CD4-positive, alpha-beta T cell treated with Interleukin-15 for 4 hours (primary cell): Measurements from ENCODE around the gene FAM120B.

Experiments used
- DNase-seq: peaks from one replicate; pipeline ENCODE4 v3.0.0-alpha.2; 2020; ENCODE audit warnings: low spot score

Gene FAM120B

GRCh38 chr6:170272341-170273065 is 34.1 kb upstream of the FAM120B start:
- DNase-seq = no peak

- DNase-seq = no peak
These were observed 33.4 kb upstream of the FAM120B start for GRCh38 chr6:170273191-170273590.

- DNase-seq = no peak
These were observed 32.9 kb upstream of the FAM120B start for GRCh38 chr6:170273681-170274080.

- no peak for DNase-seq
These were observed 31.6 kb upstream of the FAM120B start for GRCh38 chr6:170274713-170275560.

- DNase-seq = no peak
These were observed 30.0 kb upstream of the FAM120B start for GRCh38 chr6:170276369-170277057.

DNA sequence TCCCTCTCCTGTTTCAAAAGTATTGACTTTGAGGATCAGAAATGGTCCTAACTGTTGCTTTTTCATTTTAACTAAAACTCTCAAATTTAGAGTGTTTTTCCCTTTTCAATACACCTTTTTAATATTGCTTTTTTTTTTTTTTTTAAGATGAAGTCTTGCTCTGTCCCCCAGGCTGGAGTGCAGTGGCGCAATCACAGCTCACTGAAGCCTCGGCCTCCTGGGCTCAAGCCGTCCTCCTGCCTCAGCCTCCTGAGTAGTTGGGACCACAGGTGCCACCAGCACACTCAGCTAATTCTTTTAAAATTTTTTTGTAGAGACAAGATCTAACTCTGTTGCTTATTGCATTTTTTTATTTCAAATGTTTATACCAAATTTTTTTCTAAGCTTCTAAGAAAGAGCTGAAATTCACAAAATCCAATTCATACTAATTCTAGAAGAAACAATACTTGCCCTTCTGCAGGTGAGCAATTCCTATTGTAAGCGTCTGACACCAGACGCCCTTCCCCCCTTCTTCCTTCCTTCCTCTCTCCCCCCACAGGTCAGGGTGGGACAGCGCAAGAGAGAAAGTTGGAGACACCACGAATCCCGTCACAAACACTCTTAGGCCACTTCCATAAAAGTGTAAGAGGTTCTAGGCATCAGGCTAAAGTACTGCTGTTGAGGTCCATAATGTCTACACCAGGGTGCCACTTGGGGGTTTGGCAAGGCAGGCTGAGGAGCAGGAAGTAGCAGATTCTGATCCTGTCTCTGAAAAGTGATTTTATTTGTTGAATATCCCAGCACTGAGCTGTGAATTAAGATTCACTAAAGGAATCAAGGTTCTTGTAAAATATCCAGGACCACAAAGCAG is 28.4 kb upstream of the FAM120B start:
- no peak for DNase-seq

- DNase-seq = no peak
These were observed 27.8 kb upstream of the FAM120B start for GRCh38 chr6:170278743-170279094.

- no peak for DNase-seq
These were observed 27.1 kb upstream of the FAM120B start for GRCh38 chr6:170279426-170279825.

- DNase-seq = peak; percentile 66
These were observed 26.4 kb upstream of the FAM120B start for GRCh38 chr6:170279977-170280688.

DNA sequence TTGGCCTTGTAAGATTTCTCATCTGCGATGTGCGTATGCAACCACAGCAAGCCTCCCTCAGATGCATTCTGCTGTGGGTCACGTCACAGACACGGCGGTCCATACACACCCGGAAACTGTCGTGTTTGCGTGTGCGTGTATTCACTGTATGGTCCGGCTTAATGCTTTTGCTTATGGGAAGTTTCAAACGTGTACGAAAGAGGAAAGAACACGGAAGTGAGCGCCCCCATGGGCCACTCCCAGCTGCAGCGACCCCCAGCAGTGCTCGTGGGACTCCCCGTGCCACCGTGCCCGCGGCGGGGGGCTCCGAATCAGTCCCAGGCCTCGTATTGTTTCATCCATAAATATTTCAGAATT is 25.9 kb upstream of the FAM120B start:
- DNase-seq = no peak

- no peak for DNase-seq
These were observed 24.9 kb upstream of the FAM120B start for GRCh38 chr6:170281331-170282292.

- no peak for DNase-seq
These were observed 23.9 kb upstream of the FAM120B start for GRCh38 chr6:170282512-170283158.

DNA sequence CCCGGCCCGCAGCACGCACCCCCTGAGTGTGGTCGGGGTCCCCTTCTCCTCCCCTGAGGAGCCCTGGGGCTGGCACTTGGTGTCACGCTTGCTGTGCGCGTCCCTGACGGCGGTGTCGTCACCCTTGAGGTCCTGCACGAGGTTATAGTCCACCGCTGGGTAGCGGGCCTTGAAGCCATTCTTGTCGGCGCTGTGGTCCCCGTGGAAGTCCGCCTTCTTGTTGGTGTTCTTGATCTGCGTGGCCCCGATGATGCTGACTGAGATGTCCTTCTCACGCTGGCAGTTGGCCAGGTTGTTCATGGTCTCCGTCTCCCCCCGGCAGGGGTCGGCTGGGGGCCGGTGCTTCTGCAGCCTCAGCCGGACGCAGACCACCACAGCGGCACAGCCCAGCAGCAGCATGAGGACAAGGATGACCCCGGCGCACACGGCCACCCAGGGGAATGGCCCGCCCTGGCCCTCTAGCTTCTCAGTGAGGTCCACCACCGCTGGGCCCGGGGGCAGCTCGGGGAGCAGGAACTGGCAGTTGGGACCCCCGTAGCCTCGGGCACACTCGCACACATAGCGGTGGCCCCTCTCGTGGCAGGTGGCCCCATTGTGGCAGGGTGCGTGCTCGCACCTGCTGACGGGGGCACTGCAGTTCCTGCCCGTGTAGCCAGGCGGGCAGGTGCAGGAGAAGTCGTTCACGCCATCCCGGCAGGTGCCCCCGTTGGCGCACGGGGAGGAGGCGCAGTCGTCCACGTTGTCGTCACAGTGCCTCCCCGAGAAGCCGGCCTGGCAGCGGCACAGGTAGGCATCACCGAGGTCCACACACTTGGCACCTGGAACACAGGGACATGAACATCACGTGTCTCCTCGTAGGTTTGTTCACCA is 23.1 kb upstream of the FAM120B start:
- no peak for DNase-seq

GRCh38 chr6:170284126-170284773 is 22.3 kb upstream of the FAM120B start:
- no peak for DNase-seq

DNA sequence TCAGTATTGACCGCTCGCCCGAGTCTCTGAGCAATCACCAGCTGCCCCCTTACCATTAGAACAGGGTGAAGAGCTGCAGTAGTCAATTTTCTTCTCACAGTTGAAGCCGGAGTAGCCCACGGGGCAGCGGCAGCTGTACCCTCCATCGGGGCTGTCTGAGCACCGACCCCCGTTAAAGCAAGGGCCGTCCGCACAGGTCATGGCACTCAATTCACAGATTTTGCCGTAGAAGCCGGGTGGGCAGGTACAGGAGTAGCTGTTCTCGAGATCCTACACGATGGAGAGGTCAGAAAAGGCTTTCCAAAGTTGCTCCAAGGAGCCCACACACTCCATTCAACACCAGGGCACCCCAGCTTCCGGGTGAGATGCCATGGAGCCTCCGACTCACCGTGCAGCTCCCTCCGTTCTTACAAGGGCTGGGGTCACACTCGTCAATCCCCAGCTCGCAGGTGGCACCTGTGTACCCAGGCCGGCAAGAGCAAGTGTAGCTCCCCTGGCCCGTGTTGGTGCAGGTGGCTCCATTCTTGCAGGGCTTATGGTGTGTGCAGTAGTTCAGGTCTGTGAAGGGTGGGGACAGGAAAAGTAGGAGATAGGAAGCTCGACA is 21.6 kb upstream of the FAM120B start:
- DNase-seq = no peak

DNA sequence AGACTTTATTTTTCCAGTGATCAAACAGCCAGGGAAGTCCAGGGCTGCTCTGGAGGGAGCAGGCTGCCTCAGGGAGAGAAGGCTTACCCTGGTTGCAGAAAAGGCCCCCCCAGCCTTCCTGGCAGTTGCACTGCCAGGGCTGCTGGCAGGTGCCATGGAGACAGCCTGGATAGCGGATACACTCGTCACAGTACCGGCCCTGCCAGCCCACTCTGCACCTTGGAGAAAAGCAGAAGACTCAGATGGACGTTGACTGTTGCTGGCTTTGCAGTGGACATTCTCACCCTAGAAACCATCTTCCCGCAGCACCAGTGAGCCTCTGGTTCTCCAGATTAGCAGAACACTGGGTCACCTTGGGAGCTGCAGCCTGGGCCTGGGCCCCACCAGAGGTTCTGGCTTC is 21.1 kb upstream of the FAM120B start:
- no peak for DNase-seq

DNA sequence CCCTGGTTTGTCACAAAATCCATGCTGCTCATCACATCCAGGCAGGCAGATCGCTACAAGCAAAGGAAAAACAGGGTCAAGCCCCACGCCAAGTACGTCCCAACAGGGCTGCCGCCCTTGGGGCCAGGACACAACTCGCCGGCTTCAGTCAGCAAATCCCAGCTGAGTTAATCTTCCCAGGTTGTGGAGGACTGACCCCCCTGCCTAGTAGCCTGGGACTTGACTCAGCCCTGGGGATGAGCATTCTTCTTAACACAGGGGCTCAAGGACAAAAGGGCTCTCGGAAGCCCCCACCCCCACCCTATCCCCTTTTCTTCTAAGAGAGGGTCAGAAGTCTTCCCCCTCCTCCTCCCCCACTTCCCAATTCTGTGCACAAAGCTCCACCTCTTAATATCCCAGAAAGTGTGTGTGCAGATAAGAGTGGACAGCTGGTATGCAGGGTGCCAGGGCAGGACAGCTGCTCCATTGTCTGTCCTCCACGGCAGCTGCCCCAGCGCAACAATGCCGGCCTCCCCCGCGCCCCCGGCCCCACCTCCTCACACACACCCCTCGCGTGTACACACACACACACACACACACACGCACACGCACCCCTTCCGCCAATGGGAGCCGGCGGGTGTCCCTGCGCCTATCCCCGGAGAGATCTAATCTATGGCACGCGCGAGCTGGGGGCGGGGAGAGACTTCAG is 20.2 kb upstream of the FAM120B start:
- DNase-seq = no peak
